Left lung (tissue), 10 donors: Measurements from ENCODE around the gene GRHL3. TPM values are rescaled to one million over a fixed set of nuclear protein-coding genes. Genes with fewer than 3 reads are reported as not detected.

Experiments used
- ATAC-seq: fragments of 200-7000 bp; cut with Tn5 transposase; one replicate; pipeline ENCODE4 v1.9.1; 2020; ENCODE audit warnings: moderate library complexity
- DNase-seq, 4 donors: peaks; one replicate each; pipeline ENCODE4 v3.0.0-alpha.2; 2013 to 2020
- H3K27ac ChIP-seq, 2 donors: fragments of 200-600 bp; sonication (generic) in 1 of 2; one replicate each; pipeline versions ENCODE4 v1.5.0 to v1.8.0; 2020 to 2021
- H3K27me3 ChIP-seq, 2 donors: fragments of 200-600 bp; sonication (generic) in 1 of 2; one replicate each; pipeline versions ENCODE4 v1.5.0 to v1.8.0; 2020 to 2021
- H3K36me3 ChIP-seq, 2 donors: fragments of 200-600 bp; sonication (generic) in 1 of 2; one replicate each; pipeline versions ENCODE4 v1.5.0 to v1.8.0; 2020 to 2021
- H3K4me1 ChIP-seq, 2 donors: fragments of 200-600 bp; one replicate each; pipeline ENCODE4 v1.8.0; 2021
- H3K4me3 ChIP-seq, 2 donors: fragments of 200-600 bp; sonication (generic) in 1 of 2; one replicate each; pipeline versions ENCODE4 v1.5.0 to v1.8.0; 2020 to 2021; ENCODE audit warnings: mild to moderate bottlenecking in 1 of 2
- H3K9me3 ChIP-seq, 2 donors: fragments of 200-600 bp; sonication (generic) in 1 of 2; one replicate each; pipeline versions ENCODE4 v1.5.0 to v1.8.0; 2020 to 2021
- CTCF ChIP-seq, 2 donors: fragments of 200-600 bp; sonication (generic) in 1 of 2; IDR thresholded peaks; one replicate each; pipeline versions ENCODE4 v1.5.0 to v1.8.0; 2021; ENCODE audit warnings: antibody characterized with exemption in 2 of 2
- intact Hi-C, 2 donors: fragments of 100-400 bp; cut with DNase I; formaldehyde crosslinking; loops; one replicate each; pipeline versions ENCODE4 v1.11.2 to v1.14.2; 2022
- polyA plus RNA-seq, 6 donors: library from polyadenylated mRNA; unstranded; fragments of 120-200 nt; gene quantifications; one replicate each; pipeline ENCODE4 v1.2.1, GENCODE V29; 2013; ENCODE audit not compliant: insufficient read length in 6 of 6
- total RNA-seq, 2 donors: library from RNA; stranded (reverse); fragmentation: NEBNext Ultra II Directional; extraction: Animal tissue kit (Norgen Biotek cat#: 25700); gene quantifications; one replicate each; pipeline ENCODE4 v1.2.1, GENCODE V29; 2021
- donor health status: DM: no; HTN: yes; CAD: no.
- donor health status: DM: no; HTN: no; CAD: no.

The GRHL3 gene
- total and polyA plus RNA-seq, 8 donors = 0.20 to 1.6 (median 0.31) TPM; not detected in 1

GRCh38 chr1:24353292-24353891 is 34.2 kb downstream of the GRHL3 start:
- no peak overlapping the region for H3K27ac ChIP-seq
- TF ChIP-seq CTCF (IDR thresholded peaks at IDR 0.05) = no peak
- no peaks in the 10 kb centered on the region for H3K4me1 ChIP-seq
- ATAC-seq (no peak), DNase-seq (no peak)
- peaks cover 0 to 8% of the 10 kb centered on the region in 2 donors for H3K36me3 ChIP-seq
- H3K4me3 ChIP-seq = no peak overlapping the region
- no peaks in the 10 kb centered on the region for H3K9me3 ChIP-seq
- intact Hi-C loops = no loop called here
- no peaks in the 10 kb centered on the region for H3K27me3 ChIP-seq

GRCh38 chr1:24355466-24355865 is 36.3 kb downstream of the GRHL3 start:
- TF ChIP-seq CTCF (IDR thresholded peaks at IDR 0.05) = no peak
- Histone ChIP-seq H3K27ac (no peak overlapping the region), H3K4me1 (no peaks in the 10 kb centered on the region), H3K27me3 (no peaks in the 10 kb centered on the region), H3K9me3 (no peaks in the 10 kb centered on the region), H3K4me3 (no peak overlapping the region), H3K36me3 (peaks cover 0 to 8% of the 10 kb centered on the region in 2 donors)
- ATAC-seq (no peak), DNase-seq (no peak)
- intact Hi-C loops = no loop called here

GRCh38 chr1:24357038-24357437 is 37.9 kb downstream of the GRHL3 start:
- Histone ChIP-seq H3K9me3 (no peaks in the 10 kb centered on the region), H3K4me3 (no peak overlapping the region), H3K27me3 (no peaks in the 10 kb centered on the region), H3K27ac (no peak overlapping the region), H3K4me1 (no peaks in the 10 kb centered on the region), H3K36me3 (peaks cover 0 to 8% of the 10 kb centered on the region in 2 donors)
- no peak for TF ChIP-seq CTCF (IDR thresholded peaks at IDR 0.05)
- ATAC-seq (no peak), DNase-seq (no peak)
- intact Hi-C loops = no loop called here

GRCh38 chr1:24360681-24361080 is 41.5 kb downstream of the GRHL3 start:
- no peaks in the 10 kb centered on the region for H3K9me3 ChIP-seq
- peaks cover 0 to 10% of the 10 kb centered on the region in 2 donors for H3K4me1 ChIP-seq
- no peak for ATAC-seq
- H3K36me3 ChIP-seq = peaks cover 0 to 8% of the 10 kb centered on the region in 2 donors
- H3K27me3 ChIP-seq = no peaks in the 10 kb centered on the region
- H3K4me3 ChIP-seq = no peak overlapping the region
- H3K27ac ChIP-seq = no peak overlapping the region
- intact Hi-C loops = no loop called here
- no peak for TF ChIP-seq CTCF (IDR thresholded peaks at IDR 0.05)
- DNase-seq = no peak

- Histone ChIP-seq H3K27ac (no peak overlapping the region), H3K36me3 (peaks cover 0 to 8% of the 10 kb centered on the region in 2 donors), H3K9me3 (no peaks in the 10 kb centered on the region), H3K4me3 (no peak overlapping the region), H3K27me3 (no peaks in the 10 kb centered on the region), H3K4me1 (peaks cover 0 to 10% of the 10 kb centered on the region in 2 donors)
- TF ChIP-seq CTCF (IDR thresholded peaks at IDR 0.05) = no peak
- intact Hi-C loops = no loop called here
- DNase-seq (no peak), ATAC-seq (no peak)
Measured at GRCh38 chr1:24361811-24362210, 42.7 kb downstream of the GRHL3 start.
